GM19023 (cell line): ENCODE measurements around the gene GATA5.

Source experiments
- ATAC-seq: cut with Tn5 transposase; IDR thresholded peaks from one replicate; pipeline ENCODE4 v1.9.1; 2021; ENCODE audit warnings: mild to moderate bottlenecking, moderate library complexity; ENCODE audit not compliant: unreplicated experiment

Gene GATA5

DNA sequence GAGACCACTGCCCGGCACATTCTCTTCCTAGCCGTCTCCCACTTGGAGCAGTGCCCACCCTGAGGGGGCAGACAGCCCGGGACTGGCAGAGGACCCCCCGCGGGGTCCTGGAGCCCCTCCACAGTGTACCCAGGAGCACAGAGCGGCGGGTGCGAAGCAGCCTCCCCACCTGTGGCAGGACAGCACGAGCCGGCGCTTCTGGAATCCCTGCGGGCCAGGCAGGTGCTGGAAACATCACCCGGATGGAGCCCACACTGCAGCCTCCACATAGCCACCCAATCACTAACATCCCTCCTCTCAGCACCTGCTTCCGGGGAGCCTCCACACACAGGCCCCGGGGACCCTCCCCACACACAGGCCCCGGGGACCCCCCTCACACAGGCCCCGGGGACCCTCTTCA lies 18.7 kb downstream of the GATA5 start:
- no peak for ATAC-seq

DNA sequence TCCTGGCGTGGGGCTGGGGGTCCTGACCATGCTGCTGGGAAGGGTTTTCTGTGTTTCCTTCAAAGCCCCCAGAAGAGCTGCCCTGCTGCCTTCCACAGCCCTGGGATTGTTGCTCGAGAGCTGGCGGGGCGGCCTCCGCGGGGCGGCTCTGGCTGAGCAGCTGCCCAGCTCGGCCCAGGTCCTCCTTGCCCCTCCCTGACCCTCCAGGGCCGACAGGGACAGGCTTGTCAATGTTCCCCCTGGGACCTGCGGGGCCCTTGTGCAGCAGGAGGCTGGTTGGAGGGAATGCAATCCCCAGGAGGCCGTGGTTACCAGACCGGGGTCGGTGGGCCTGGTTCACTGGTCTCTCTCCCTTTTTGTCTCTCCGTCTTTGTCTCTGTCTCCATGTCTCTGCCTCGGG lies 19.9 kb downstream of the GATA5 start:
- ATAC-seq: no peak

GRCh38 chr20:62454904-62455636 lies 20.7 kb downstream of the GATA5 start:
- no peak for ATAC-seq

- ATAC-seq: no peak
These were observed 22.5 kb downstream of the GATA5 start for GRCh38 chr20:62453186-62453808.

- no peak for ATAC-seq
These were observed 23.2 kb downstream of the GATA5 start for GRCh38 chr20:62452475-62453095.

DNA sequence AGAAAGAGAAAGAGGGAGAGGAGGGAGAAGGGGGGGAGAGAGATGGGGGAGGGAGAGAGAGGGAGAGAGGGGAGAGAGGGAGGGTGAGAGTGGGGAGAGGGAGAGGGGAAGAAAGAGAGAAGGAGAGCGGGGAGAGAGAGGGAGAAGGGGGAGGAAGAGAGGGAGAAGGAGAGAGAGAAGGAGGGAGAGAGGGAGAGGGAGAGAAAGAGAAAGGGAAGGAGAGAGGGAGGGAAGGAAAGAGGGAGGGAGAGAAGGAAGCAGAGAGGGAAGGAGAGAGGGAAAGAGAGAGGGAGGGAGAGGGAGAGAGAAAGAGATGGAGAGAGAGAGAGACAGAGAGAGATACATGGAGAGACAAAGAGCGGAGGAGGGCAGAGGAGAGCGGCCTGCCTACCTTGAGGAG lies 23.8 kb downstream of the GATA5 start:
- no peak for ATAC-seq

GRCh38 chr20:62451156-62451767 lies 24.5 kb downstream of the GATA5 start:
- ATAC-seq: no peak

GRCh38 chr20:62449951-62450691 lies 25.7 kb downstream of the GATA5 start:
- ATAC-seq: no peak

DNA sequence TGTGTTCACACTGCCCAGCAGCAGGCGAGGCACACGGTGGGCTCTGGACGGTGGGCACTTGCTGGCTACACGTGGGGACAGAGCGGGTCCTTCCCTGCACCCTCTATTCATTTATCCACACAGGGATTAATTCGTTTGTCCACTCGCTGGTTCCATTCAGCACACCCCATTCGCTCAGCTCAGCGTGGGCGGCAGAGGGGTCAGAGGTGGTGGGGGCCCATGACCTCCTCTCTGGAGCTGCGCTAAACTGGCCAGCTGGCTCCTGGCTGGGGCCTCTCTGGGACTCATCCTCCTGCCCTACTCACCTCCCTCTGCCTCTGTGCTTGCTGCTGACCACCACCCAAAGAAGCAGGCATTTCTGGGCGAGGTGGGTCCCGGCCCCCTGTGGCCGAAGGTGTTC lies 27.0 kb downstream of the GATA5 start:
- no peak for ATAC-seq

- no peak for ATAC-seq
These were observed 27.8 kb downstream of the GATA5 start for GRCh38 chr20:62448038-62448437.

DNA sequence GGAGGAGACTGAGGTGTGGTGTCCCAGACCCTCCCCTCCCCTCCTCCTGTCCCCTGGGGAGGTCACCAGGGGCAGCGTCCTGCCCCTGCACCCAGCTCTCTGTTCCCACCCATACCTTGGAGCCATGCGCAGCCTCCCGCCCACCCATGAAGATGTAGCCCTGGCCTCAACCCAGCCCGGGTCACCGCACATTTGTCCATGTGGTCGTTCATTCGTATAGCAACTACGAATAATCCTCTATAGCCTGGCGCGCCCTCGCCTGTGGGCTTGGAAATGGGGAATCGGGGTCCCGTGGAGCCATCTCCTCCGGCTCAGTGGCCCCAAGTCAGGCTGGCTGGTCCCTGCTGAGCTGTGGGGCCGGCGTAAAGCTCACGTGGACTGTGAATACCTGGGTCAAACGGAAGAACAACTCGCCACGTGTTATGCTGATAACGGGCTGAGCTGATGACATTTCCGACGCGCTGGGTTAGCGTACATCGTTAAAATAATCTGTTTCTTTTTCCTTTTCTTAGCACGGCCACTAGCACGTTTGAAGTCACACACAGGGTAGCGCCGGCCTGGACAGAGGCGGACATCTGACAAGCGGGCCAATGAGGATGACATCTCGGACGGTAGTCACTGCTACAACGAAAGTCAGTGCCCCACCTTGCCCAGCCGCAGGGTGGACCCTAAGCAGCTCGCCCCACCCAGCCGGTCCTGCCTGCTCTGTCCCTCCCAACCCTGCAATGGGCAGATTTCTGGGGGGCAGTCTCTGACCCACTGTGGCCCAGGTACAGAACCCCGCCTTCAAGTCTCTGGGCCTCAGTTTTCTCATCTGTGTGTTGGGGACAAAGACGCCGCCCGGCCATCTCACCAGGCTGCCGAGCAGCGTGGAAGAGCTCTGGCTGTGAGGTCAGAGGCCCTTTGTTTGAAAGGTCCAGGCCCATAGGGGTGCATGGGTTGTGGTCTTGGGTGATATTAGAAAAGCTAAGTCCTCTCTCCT lies 28.6 kb downstream of the GATA5 start:
- no peak for ATAC-seq

DNA sequence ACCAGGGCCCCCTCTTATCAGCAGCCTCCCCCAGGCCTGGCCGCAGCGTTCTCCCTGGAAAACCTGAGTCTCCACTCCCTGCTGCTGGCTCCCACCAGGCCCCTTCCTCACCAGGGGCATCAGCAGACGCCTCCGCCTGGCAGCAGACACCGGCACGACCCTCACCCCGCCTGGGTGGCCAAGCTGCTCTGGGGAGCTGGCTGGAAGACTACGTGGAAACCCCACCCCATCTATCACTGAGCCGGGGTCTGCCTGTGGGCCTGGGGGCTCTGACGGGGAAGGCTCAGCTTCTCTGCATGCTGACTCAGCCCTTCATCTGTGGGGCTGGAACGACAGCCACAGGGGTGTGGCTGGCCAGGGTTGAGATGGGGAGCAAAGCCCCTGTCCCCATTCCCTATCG lies 29.3 kb downstream of the GATA5 start:
- no peak for ATAC-seq

DNA sequence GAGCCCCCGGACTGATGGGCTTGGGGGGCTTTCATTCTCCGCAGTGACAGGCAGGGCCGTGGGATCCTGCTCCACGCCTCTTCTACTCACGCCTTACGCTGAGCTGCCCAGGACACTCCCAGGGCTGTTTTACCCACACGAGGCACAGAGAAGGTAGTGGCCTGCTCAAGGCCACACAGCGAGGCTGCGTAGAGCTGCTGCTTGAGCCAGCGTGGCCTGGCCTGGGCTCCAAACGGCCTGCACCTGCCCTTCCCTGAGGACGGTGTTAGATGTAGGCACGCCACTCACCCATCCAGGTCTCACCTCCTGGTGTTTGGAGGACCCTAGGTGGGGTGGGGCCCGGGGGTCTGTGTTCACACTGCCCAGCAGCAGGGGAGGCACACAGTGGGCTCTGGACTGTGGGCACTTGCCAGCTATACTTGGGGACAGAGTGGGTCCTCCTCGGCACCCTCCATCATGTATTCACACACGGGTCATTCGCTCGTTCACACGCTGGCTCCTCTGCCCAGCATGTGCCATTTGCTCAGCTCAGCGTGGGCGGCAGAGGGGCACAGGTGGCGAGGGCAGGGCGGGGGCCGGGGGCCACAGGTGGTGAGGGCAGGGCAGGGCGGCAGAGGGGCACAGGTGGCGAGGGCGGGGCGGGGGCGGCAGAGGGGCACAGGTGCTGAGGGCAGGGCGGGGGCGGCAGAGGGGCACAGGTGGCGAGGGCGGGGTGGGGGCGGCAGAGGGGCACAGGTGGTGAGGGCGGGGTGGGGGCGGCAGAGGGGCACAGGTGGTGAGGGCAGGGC lies 30.0 kb downstream of the GATA5 start:
- ATAC-seq: no peak

DNA sequence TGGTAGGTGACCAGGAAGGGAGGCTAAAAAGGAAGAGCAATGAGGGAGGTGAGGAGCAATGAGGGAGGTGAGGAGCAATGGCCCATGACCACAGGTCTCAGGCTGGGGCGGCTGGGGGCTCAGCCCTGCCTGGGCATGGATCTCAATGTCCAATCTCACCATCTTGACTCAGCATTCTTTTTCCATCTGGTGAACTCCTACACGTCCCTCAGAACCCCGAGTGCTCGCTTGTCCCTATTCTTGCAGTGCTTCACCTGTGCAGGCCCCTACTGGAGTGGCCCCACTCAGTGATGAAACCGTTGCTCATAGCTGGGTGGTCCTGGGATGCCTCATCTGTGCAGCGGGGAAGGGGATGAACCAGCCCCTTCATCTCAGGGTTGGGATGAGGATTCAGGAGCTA lies 31.5 kb downstream of the GATA5 start:
- no peak for ATAC-seq

GRCh38 chr20:62441987-62442539 lies 33.7 kb downstream of the GATA5 start:
- ATAC-seq: no peak

DNA sequence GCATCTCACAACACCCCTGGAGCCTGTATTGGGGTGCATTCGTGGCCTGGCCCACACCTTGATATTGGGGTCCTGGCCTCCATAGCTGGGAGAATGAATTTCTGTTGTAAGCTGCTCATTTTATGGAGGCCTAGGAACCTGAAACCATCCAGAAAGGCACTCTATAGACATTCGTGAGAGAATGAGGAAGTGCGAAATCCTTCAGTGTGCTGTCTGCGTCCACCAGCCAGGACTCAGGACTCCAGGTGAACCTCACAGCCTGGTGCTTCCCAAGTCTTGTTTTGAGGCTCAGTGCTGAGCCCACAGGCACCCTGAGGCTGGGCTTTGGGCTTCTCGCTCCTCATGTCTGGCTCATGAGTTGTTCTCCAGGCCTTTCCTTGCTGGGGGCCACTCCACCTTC lies 36.6 kb downstream of the GATA5 start:
- no peak for ATAC-seq

GRCh38 chr20:62437927-62438326 lies 37.9 kb downstream of the GATA5 start:
- no peak for ATAC-seq

DNA sequence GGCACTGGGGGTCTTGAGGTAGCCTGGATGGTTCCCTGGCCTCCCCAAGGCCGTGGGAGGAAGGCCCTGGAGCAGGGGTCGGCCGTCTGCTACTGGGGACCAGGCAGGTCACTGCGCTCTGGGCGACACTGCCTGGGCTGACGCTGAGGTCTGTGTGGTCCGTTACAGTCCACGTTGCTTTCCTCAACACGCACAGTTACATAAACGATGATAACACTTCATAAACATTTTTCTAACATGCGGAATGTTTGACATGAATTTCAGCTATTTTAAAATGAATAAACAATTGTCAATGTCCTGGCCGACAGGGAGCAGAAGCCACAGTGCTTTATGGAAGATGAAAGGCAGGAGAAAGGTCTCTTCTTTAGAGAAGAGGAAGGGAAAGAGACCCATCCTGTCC lies 38.3 kb downstream of the GATA5 start:
- ATAC-seq: no peak

DNA sequence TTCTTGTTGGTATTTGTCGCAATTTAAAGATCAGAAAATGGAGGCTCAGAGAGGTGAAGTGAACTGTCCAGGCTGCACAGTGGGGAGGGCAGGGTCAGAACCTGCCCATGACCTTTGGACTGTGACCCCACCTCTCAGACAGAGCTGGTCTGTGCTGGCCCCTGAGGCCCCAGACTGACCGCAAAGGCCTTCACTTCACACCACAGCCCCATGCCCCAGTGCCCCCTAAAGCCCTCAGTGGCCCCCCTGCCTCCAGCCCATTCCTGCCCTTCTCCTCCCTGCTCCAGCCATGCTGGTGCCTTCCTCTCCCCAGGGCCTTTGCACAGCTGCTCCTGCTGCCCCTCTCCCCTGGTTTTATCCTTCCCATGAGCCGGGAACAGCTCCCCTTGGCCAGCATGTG lies 39.1 kb downstream of the GATA5 start:
- ATAC-seq: no peak
